Heart left ventricle (tissue), 16 donors: Measurements from ENCODE around the gene ERCC2. TPM values are rescaled to one million over a fixed set of nuclear protein-coding genes. Genes with fewer than 3 reads are reported as not detected.

Experiments
- ATAC-seq, 4 donors: fragments of 200-7000 bp; cut with Tn5 transposase; one replicate each; pipeline ENCODE4 v1.9.1; 2020 to 2022; ENCODE audit warnings: moderate library complexity in 4 of 4, mild to moderate bottlenecking in 3 of 4, moderate number of reproducible peaks in 1 of 4
- DNase-seq, 5 donors: peaks; one replicate each; pipeline ENCODE4 v3.0.0-alpha.2; 2020
- H3K27ac ChIP-seq, 12 donors: fragments of 200-600 bp; sonication (generic) in 4 of 12; one replicate each; pipeline versions ENCODE4 v1.5.0 to v1.8.0; 2016 to 2022; ENCODE audit warnings: mild to moderate bottlenecking in 2 of 12
- H3K27me3 ChIP-seq, 9 donors: fragments of 200-600 bp; sonication (generic) in 2 of 9; one replicate each; pipeline versions ENCODE4 v1.5.1 to v1.8.0; 2016 to 2022; ENCODE audit warnings: mild to moderate bottlenecking in 3 of 9
- H3K36me3 ChIP-seq, 9 donors: fragments of 200-600 bp; sonication (generic) in 2 of 9; one replicate each; pipeline versions ENCODE4 v1.5.0 to v1.8.0; 2018 to 2022; ENCODE audit warnings: mild to moderate bottlenecking in 2 of 9
- H3K4me1 ChIP-seq, 12 donors: fragments of 200-600 bp; sonication (generic) in 4 of 12; one replicate each; pipeline versions ENCODE4 v1.5.0 to v1.8.0; 2016 to 2022; ENCODE audit warnings: mild to moderate bottlenecking in 3 of 12
- H3K4me3 ChIP-seq, 12 donors: fragments of 200-600 bp; sonication (generic) in 4 of 12; one replicate each; pipeline versions ENCODE4 v1.5.0 to v1.8.0; 2017 to 2022; ENCODE audit warnings: mild to moderate bottlenecking in 9 of 12, moderate library complexity in 4 of 12
- H3K9me3 ChIP-seq, 12 donors: fragments of 200-600 bp; sonication (generic) in 4 of 12; one replicate each; pipeline versions ENCODE4 v1.5.0 to v1.8.0; 2016 to 2022; ENCODE audit warnings: mild to moderate bottlenecking in 1 of 12
- POLR2A ChIP-seq, 2 donors: fragments of 450-650 bp; IDR thresholded peaks; one replicate each; pipeline ENCODE4 v1.6.1; 2017; ENCODE audit warnings: antibody characterized with exemption in 2 of 2, mild to moderate bottlenecking in 2 of 2, moderate library complexity in 2 of 2
- WGBS, 4 donors: extraction: QIAGEN DNeasy Blood & Tissue Kit in 2 of 4; methylation state at CpG; one replicate each; pipeline versions ENCODE4 v1.1.5 to v1.1.7; 2013 to 2018; 5-methylcytosine and 5-hydroxymethylcytosine counted together
- intact Hi-C, 10 donors: fragments of 100-400 bp; cut with DNase I; formaldehyde crosslinking; loops; one replicate each; pipeline versions ENCODE4 v1.11.1 to v1.14.2; 2022
- polyA plus RNA-seq, 2 donors: library from polyadenylated mRNA; stranded (reverse); fragments of 200-250 nt; gene quantifications; one replicate each; pipeline ENCODE4 v1.2.3, GENCODE V29; 2013
- total RNA-seq, 9 donors: library from RNA; depleted of rRNA in 2 of 9; stranded (reverse); fragments of >200 nt in 2 of 9; fragmentation: NEBNext Ultra II Directional in 3 of 9; extraction: Animal tissue kit (Norgen Biotek cat#: 25700) in 3 of 9; gene quantifications; one replicate each; pipeline versions ENCODE4 v1.1.0 to v1.2.4, GENCODE V29; 2016 to 2023
- TF ChIP-seq, protein P1 (sequence below), 12 donors: fragments of 200-600 bp; sonication (generic) in 4 of 12; IDR thresholded peaks; one replicate each; pipeline versions ENCODE4 v1.5.0 to v1.8.0; 2018 to 2022; ENCODE audit warnings: antibody characterized with exemption in 12 of 12, mild to moderate bottlenecking in 5 of 12
- donor health status: ischemic (EF 13 %, LVEDD 7.1; RV severe dilation, severe dysfunction).
- donor health status: healthy with polysubstance abuse.
- donor health status: DM: no; HTN: yes; CAD: no.
- donor health status: DM: no; HTN: no; CAD: no.
- donor health status: ischemic (EF 25% LVEDD 6.9; RV normal size, moderate dysfunction).
- donor health status: ischemic (EF 25% LVEDD 5.7; RV mildly dilated, moderate dysfunction).
- donor health status: healthy.
- donor health status: DM: yes; HTN: yes; CAD: no.
- donor health status: ischemic (EF 35%, LVEDD 5.7; RV mildly dilated, moderate dysfunction).
- donor health status: nonischemic (EF 11% LVEDD 7.7; RV severe dilation, severe dysfunction).
- donor health status: DM: yes; HTN: yes; CAD: no.
- donor health status: PGD.
- donor health status: ischemic (EF 29% LVEDD 5.4; RV normal size, mild dysfunction).
- donor health status: nonischemic (EF 23%, LVEDD 6.1; RV moderate dilation, normal function).

ERCC2 gene
- total and polyA plus RNA-seq, 11 donors, result 5.8 to 24.1 (median 12.4) TPM

DNA sequence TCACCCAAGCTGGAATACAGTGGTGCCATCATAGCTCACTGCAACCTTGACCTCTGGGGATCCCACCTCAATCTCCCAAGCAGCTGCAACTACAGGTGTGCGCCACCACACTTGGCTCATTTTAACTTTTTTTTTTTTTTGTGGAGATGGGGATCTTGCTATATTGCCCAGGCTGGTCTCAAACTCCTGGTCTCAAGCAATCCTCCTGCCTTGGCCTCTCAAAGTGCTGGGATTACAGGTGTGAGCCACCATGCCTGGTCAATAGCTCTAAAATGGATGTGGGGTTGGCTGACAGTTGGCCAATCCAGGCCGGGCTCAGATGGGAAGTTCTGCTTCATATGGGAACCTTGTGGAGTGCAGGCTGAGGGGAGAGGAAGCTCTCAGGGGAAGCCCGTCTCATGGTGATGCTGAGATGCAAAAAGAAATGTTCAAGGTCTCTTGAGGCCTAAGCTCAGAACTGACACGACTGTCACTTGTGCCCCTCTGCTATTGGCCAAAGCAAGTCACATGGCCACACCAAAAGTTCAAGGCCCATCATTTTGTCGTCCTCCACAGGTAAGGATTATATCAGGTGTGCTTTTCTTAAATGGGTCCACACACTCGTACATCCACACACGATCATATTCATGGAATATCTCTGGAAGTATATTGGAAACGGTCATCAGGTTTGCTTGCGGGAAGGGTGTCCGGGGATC is 36.6 kb downstream of the ERCC2 start:
- H3K4me1 ChIP-seq, result peaks cover 0 to 4% (median 0%) of the 10 kb centered on the region in 12 donors
- ATAC-seq, result no peak
- H3K27ac ChIP-seq, result no peak overlapping the region
- WGBS, 4 donors, result 83 to 89% (median 85%) methylated on average over 10 of the region's 10 CpGs
- TF ChIP-seq, protein P1, sequence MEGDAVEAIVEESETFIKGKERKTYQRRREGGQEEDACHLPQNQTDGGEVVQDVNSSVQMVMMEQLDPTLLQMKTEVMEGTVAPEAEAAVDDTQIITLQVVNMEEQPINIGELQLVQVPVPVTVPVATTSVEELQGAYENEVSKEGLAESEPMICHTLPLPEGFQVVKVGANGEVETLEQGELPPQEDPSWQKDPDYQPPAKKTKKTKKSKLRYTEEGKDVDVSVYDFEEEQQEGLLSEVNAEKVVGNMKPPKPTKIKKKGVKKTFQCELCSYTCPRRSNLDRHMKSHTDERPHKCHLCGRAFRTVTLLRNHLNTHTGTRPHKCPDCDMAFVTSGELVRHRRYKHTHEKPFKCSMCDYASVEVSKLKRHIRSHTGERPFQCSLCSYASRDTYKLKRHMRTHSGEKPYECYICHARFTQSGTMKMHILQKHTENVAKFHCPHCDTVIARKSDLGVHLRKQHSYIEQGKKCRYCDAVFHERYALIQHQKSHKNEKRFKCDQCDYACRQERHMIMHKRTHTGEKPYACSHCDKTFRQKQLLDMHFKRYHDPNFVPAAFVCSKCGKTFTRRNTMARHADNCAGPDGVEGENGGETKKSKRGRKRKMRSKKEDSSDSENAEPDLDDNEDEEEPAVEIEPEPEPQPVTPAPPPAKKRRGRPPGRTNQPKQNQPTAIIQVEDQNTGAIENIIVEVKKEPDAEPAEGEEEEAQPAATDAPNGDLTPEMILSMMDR (IDR thresholded peaks at IDR 0.05), result no peak
- no peak for TF ChIP-seq POLR2A (IDR thresholded peaks at IDR 0.05)
- no peak for DNase-seq
- H3K4me3 ChIP-seq, result no peak overlapping the region
- H3K36me3 ChIP-seq, result no peaks in the 10 kb centered on the region
- intact Hi-C loops, result loop anchor here in 5 of 10 donors (10.0 kb wide), 3 partner anchors 169 to 429 kb away; partner anchors contain the start of genes APOE (in 4 of the 5) and NKPD1 (in 1 of the 5)
- no peaks in the 10 kb centered on the region for H3K9me3 ChIP-seq
- H3K27me3 ChIP-seq, result peaks cover 0 to 3% (median 0%) of the 10 kb centered on the region in 9 donors

DNA sequence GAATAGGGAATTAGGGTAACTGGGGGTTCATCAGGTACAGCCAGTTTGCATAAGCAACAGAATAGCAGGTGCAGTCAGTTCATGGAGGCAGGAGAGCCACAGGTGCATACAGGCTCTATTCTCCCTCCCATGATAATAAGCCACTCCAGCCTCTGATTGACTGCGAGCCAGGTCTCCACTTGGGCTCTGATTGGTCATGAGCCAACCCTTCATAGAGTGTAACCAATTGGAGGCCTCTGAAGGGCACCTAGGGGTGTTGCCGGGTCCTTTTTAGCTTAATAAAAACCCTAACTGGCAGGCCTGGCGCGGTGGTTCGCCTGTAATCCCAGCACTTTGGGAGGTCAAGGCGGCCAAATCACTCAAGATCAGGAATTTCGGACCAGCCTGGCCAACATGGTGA is 39.0 kb downstream of the ERCC2 start:
- TF ChIP-seq POLR2A (IDR thresholded peaks at IDR 0.05), result no peak
- TF ChIP-seq, protein P1 (IDR thresholded peaks at IDR 0.05), result no peak

DNA sequence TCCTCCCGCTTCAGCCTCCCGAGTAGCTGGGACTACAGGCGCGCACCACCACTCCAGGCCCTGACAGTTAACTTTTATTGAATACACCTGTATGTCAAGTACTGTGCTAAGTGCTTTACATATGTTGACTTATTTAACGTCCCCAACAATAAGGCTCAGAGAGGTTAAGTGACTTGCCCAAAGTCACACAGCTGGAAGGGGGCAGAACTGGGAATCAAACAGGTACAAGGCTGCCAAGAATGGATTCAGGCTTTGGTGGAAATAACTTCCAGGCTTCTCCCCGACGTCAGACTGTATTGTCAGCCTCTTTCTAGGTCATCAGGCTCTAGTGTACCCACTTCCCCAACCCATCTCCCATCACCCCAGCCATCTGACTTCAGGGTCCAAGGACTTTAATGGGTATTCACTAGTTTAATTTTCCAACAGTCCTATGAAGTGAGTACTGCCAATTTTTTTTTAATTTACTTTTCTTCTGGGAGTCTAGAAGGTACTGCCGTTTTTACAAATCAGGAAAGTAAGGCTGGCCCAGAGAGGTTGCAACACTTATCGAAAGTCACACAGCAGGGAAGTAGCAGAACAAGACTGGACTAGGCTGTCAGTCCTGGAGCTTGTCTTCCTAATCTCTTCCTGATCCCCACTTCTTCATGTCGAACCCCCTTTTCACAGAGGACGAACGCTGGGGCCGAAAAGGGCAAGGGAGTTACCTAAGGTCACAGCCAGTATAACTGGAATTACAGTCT is 42.8 kb downstream of the ERCC2 start:
- intact Hi-C loops, result loop anchor here in 1 of 10 donors (5.0 kb wide), 1 partner anchor 75 kb away; the partner anchor contains the start of gene MARK4
- 76 to 80% (median 77%) methylated on average over 13 of the region's 13 CpGs for WGBS, 4 donors
- Histone ChIP-seq H3K27ac (no peak overlapping the region), H3K4me1 (peaks cover 0 to 19% (median 7%) of the 10 kb centered on the region in 12 donors), H3K36me3 (no peaks in the 10 kb centered on the region), H3K9me3 (no peaks in the 10 kb centered on the region), H3K27me3 (peaks cover 0 to 18% (median 14%) of the 10 kb centered on the region in 9 donors), H3K4me3 (no peak overlapping the region)
- DNase-seq, result no peak
- no peak for TF ChIP-seq POLR2A (IDR thresholded peaks at IDR 0.05)
- TF ChIP-seq, protein P1 (IDR thresholded peaks at IDR 0.05), result no peak
- no peak for ATAC-seq

More for the DNA sequence above, 39.0 kb downstream of the ERCC2 start:
- intact Hi-C loops, result loop anchor here in 5 of 10 donors (10.0 kb wide), 3 partner anchors 167 to 427 kb away; partner anchors contain the start of genes APOE (in 4 of the 5) and NKPD1 (in 1 of the 5)
- no peak overlapping the region for H3K27ac ChIP-seq
- DNase-seq (no peak), ATAC-seq (no peak)
- no peaks in the 10 kb centered on the region for H3K27me3 ChIP-seq
- 85 to 93% (median 90%) methylated on average over 7 of the region's 7 CpGs for whole genome bisulfite sequencing, 4 donors
- no peaks in the 10 kb centered on the region for H3K36me3 ChIP-seq
- peaks cover 0 to 3% (median 0%) of the 10 kb centered on the region in 12 donors for H3K4me1 ChIP-seq
- H3K4me3 ChIP-seq, result no peak overlapping the region
- H3K9me3 ChIP-seq, result no peaks in the 10 kb centered on the region
